Measurements from ENCODE around the gene MAN1A1. TPM values are rescaled to one million over a fixed set of nuclear protein-coding genes. Genes with fewer than 3 reads are reported as not detected.

The MAN1A1 gene
- total and polyA plus RNA-seq, 2 of the 8 experiments (the other 6 are each of a cell fraction or from before 2014, with no cell fraction given): 1.8 to 5.4 TPM

GRCh38 chr6:119129148-119129967, 220.2 kb downstream of the MAN1A1 start:
- no peak overlapping the region for H2BK12ac ChIP-seq (ENCODE audit: low read depth, low read length)
- H3K14ac ChIP-seq (ENCODE audit: insufficient read length): no peak overlapping the region
- no peak overlapping the region for H4K8ac ChIP-seq (ENCODE audit: extremely low read depth, insufficient read depth, low read length)
- no peak overlapping the region for H3K9ac ChIP-seq (replicated peaks in 1 of 4; ENCODE audit: extremely low read depth in 1 of 4, low read depth in 3 of 4, low read length in 3 of 4)
- H2AK5ac ChIP-seq (ENCODE audit: low read depth, low read length): no peak overlapping the region
- peak overlapping the region; percentile 92; the same call in 1 of the 2 replicates for H2BK15ac ChIP-seq (ENCODE audit: low read length)
- H3K9me3 ChIP-seq (ENCODE audit: insufficient read depth in 2 of 2, low read depth in 1 of 2, low read length in 1 of 2): 0 out of 4 replicates have a peak, but pooled peaks cover 0 to 4% of the 10 kb centered on the region in 2 experiments
- CTCF ChIA-PET (ENCODE audit: partially characterized antibody): interaction anchor here (0.6 to 2.0 kb wide), 38 partner anchors 9 to 632 kb away, joined by 3 to 25 read pairs (median 3); partner anchors contain the start of gene FAM184A
- peaks cover 0 to 4% (median 3%) of the 10 kb centered on the region in 4 experiments; a peak in 5 of 7 replicates for H3K4me1 ChIP-seq (replicated peaks in 1 of 4; ENCODE audit: control insufficient read depth in 3 of 4, insufficient read depth in 4 of 4, low read length in 3 of 4)
- no peak overlapping the region for H3K4ac ChIP-seq (replicated peaks; ENCODE audit: insufficient read length, low read depth, low read length)
- no peak overlapping the region for H4K5ac ChIP-seq (ENCODE audit: insufficient read length, low read depth, low read length)
- peak overlapping the region; percentile 86 for H2AFZ ChIP-seq (ENCODE audit: low read length)
- H3K27me3 ChIP-seq (replicated peaks in 1 of 4; ENCODE audit: control insufficient read depth in 3 of 4, extremely low read depth in 1 of 4, insufficient read depth in 3 of 4, low read length in 3 of 4): no peaks in the 10 kb centered on the region
- H3K56ac ChIP-seq (replicated peaks; ENCODE audit: insufficient read length, low read depth, low read length): no peak overlapping the region
- POLR2A ChIA-PET (ENCODE audit: partially characterized antibody): no interaction called here
- H4K20me1 ChIP-seq (replicated peaks in 1 of 2; ENCODE audit: control insufficient read depth in 1 of 2, insufficient read depth in 2 of 2, low read length in 2 of 2): no peaks in the 10 kb centered on the region
- no peaks in the 10 kb centered on the region for H3K23me2 ChIP-seq (ENCODE audit: low read depth, low read length)
- no peak overlapping the region for H2BK5ac ChIP-seq (ENCODE audit: low read depth, low read length)
- no peak overlapping the region for H3K18ac ChIP-seq (ENCODE audit: extremely low read depth, low read length)
- H3K79me2 ChIP-seq (ENCODE audit: control insufficient read depth in 1 of 2, insufficient read depth in 2 of 2, low read length in 2 of 2): no peaks in the 10 kb centered on the region
- no peak overlapping the region for H3K23ac ChIP-seq (ENCODE audit: insufficient read length)
- no peak overlapping the region for H3K4me2 ChIP-seq (ENCODE audit: insufficient read depth in 1 of 2, low read depth in 2 of 2, low read length in 2 of 2)
- H2BK20ac ChIP-seq (ENCODE audit: low read length): no peak overlapping the region
- no peak overlapping the region for H3K4me3 ChIP-seq (ENCODE audit: extremely low read depth in 1 of 4, insufficient read depth in 2 of 4, low read depth in 3 of 4, low read length in 4 of 4)
- WGBS, 2 experiments (ENCODE audit: extremely low coverage in 1 of 2, insufficient coverage in 1 of 2, insufficient read length in 1 of 2, insufficient replicate concordance in 2 of 2, low coverage in 1 of 2, low lambda C conversion rate in 2 of 2, missing lambda C conversion rate in 1 of 2): 24% methylated on average over 4 of the region's 4 CpGs; no CpG with 5 or more reads in 1 of the 2 experiments
- FAIRE-seq: peak; percentile 66
- no peaks in the 10 kb centered on the region for H3K36me3 ChIP-seq (ENCODE audit: control insufficient read depth in 2 of 4, insufficient read depth in 4 of 4, low read length in 3 of 4)
- no peak overlapping the region for H2BK120ac ChIP-seq (replicated peaks; ENCODE audit: low read depth, low read length)
- no peak overlapping the region for H3K27ac ChIP-seq (ENCODE audit: low read depth, low read length)
- peak in 1 of 2 experiments; percentile 63 for DNase-seq (ENCODE audit: low read depth in 1 of 2, low spot score in 2 of 2)
- TF ChIP-seq BACH1 (IDR thresholded peaks at IDR 0.05; ENCODE audit: low read length): no peak
- peak in 2 of 3 experiments; percentile 46 to 75; a peak in 2 of 4 replicates for TF ChIP-seq CTCF (IDR thresholded peaks at IDR 0.05; ENCODE audit: control extremely low read depth in 1 of 3, insufficient read depth in 1 of 3, low read depth in 1 of 3, low read length in 3 of 3)
- TF ChIP-seq RAD21 (IDR thresholded peaks at IDR 0.05 in 1 of 2, conservative IDR thresholded peaks at IDR 0.05 in 1 of 2; ENCODE audit: low read depth in 2 of 2, low read length in 2 of 2): peak; percentile 65 to 70
- no peaks in the 10 kb centered on the region for H3K79me1 ChIP-seq (ENCODE audit: low read depth, low read length)
- H4K91ac ChIP-seq (replicated peaks; ENCODE audit: insufficient read length, low read length): no peak overlapping the region
